Measurements from ENCODE around the gene TTLL9. TPM values are rescaled to one million over a fixed set of nuclear protein-coding genes. Genes with fewer than 3 reads are reported as not detected.

TTLL9 gene
- total and polyA plus RNA-seq, 2 of the 13 experiments (the other 11 are each of a cell fraction or from before 2014, with no cell fraction given) = not detected

- Histone ChIP-seq H3K27me3 (ENCODE audit: control insufficient read depth in 1 of 2, insufficient read depth in 2 of 2, low read length in 2 of 2) (peaks cover 25 to 55% of the 10 kb centered on the region in 2 experiments), H3K79me2 (ENCODE audit: insufficient read depth, low read length) (no peaks in the 10 kb centered on the region), H3K9ac (ENCODE audit: insufficient read depth, low read depth, low read length) (no peak overlapping the region), H3K4me1 (ENCODE audit: insufficient read depth, low read length) (no peaks in the 10 kb centered on the region), H4K20me1 (ENCODE audit: insufficient read depth, low read length) (no peaks in the 10 kb centered on the region), H3K27ac (ENCODE audit: extremely low read length, insufficient read depth, low read length) (no peak overlapping the region), H2AFZ (ENCODE audit: low read length) (no peak overlapping the region), H3K9me3 (ENCODE audit: low read length) (no peaks in the 10 kb centered on the region), H3K36me3 (replicated peaks in 1 of 2; ENCODE audit: control insufficient read depth in 1 of 2, insufficient read depth in 2 of 2, low read length in 2 of 2) (no peaks in the 10 kb centered on the region), H3K4me2 (ENCODE audit: low read depth, low read length) (no peak overlapping the region), H3K4me3 (replicated peaks in 1 of 3; ENCODE audit: insufficient read depth in 1 of 3, low read depth in 2 of 3, low read length in 3 of 3) (no peak overlapping the region)
- no peak for DNase-seq (ENCODE audit: low spot score)
- no peak for ATAC-seq
- in situ Hi-C loops (cut with HindIII; ENCODE audit: extremely low pct_ligation_motif_present, low pct_unique_long_range_greater_than_20kb) (no loop called here), intact Hi-C loops (cut with micrococcal nuclease; ENCODE audit: unreplicated experiment) (loop anchor here (5.0 kb wide), 1 partner anchor 164 kb away; no protein-coding TSS in a partner anchor)
- POLR2A ChIA-PET = no interaction called here
- 8% methylated on average over 7 of the region's 7 CpGs for WGBS (ENCODE audit: low lambda C conversion rate)
- TF ChIP-seq JDP2 (CRISPR knock-in tag; IDR thresholded peaks at IDR 0.05; ENCODE audit: borderline replicate concordance) (no peak), ZNF670 (CRISPR knock-in tag; IDR thresholded peaks at IDR 0.05; ENCODE audit: borderline replicate concordance) (no peak), NFE2 (CRISPR knock-in tag; IDR thresholded peaks at IDR 0.05) (no peak), MATR3 (CRISPR knock-in tag; IDR thresholded peaks at IDR 0.05) (no peak), FLYWCH1 (CRISPR knock-in tag; IDR thresholded peaks at IDR 0.05) (no peak), GATAD2A (CRISPR knock-in tag; IDR thresholded peaks at IDR 0.05) (no peak), ZNF124 (CRISPR knock-in tag; IDR thresholded peaks at IDR 0.05) (no peak), ATF1 (CRISPR knock-in tag; IDR thresholded peaks at IDR 0.05) (no peak), ZBTB25 (CRISPR knock-in tag; IDR thresholded peaks at IDR 0.05) (no peak), ZNF230 (CRISPR knock-in tag; IDR thresholded peaks at IDR 0.05) (no peak)
- CTCF ChIA-PET (ENCODE audit: low intra/inter-chr PET ratio, low total read pairs) = interaction anchor here (2.2 to 4.7 kb wide), 3 partner anchors 31 to 178 kb away, joined by 8 to 64 read pairs (median 47); partner anchors contain the start of gene PDRG1
- no TSS peak for BruUV-seq (replicated peaks)
- no peak for FAIRE-seq
Observed at GRCh38 chr20:31853481-31853880, 17.0 kb upstream of the TTLL9 start.

All from HepG2 (cell line).